Upper lobe of right lung (tissue), 1 donor: ENCODE results near the gene KIF27. TPM values are rescaled to one million over a fixed set of nuclear protein-coding genes. Genes with fewer than 3 reads are reported as not detected.
"Not testable (repeated sequence)": the region's sequence is repeated elsewhere in the genome, so short reads cannot be mapped to it uniquely, and the experiment has no call there.

Experiments
- ATAC-seq: fragments of 200-7000 bp; cut with Tn5 transposase; one replicate; pipeline ENCODE4 v1.9.1; 2020; ENCODE audit warnings: mild to moderate bottlenecking, moderate library complexity
- DNase-seq: peaks from one replicate; pipeline ENCODE4 v3.0.0-alpha.2; 2020
- H3K27ac ChIP-seq: fragments of 200-600 bp; one replicate; pipeline ENCODE4 v1.8.0; 2022
- H3K27me3 ChIP-seq: fragments of 200-600 bp; one replicate; pipeline ENCODE4 v1.8.0; 2022; ENCODE audit warnings: mild to moderate bottlenecking
- H3K36me3 ChIP-seq: fragments of 200-600 bp; one replicate; pipeline ENCODE4 v1.8.0; 2022
- H3K4me1 ChIP-seq: fragments of 200-600 bp; one replicate; pipeline ENCODE4 v1.8.0; 2022
- H3K4me3 ChIP-seq: fragments of 200-600 bp; one replicate; pipeline ENCODE4 v1.8.0; 2022; ENCODE audit warnings: mild to moderate bottlenecking
- H3K9me3 ChIP-seq: fragments of 200-600 bp; one replicate; pipeline ENCODE4 v1.8.0; 2022
- CTCF ChIP-seq: fragments of 200-600 bp; IDR thresholded peaks from one replicate; pipeline ENCODE4 v1.8.0; 2022; ENCODE audit warnings: antibody characterized with exemption
- intact Hi-C: fragments of 100-400 bp; cut with DNase I; formaldehyde crosslinking; loops from one replicate; pipeline ENCODE4 v1.11.0; 2022
- total RNA-seq: library from RNA; stranded (reverse); fragmentation: NEBNext Ultra II Directional; extraction: Animal tissue kit (Norgen Biotek cat#: 25700); gene quantifications from one replicate; pipeline ENCODE4 v1.2.1, GENCODE V29; 2021
- donor health status: DM: no; HTN: yes; CAD: no; lungs with severe emphysema.

KIF27 gene
- total RNA-seq, 1 donor from 2014 or later, result 7.8 TPM

- ATAC-seq, result peak; percentile 60
- intact Hi-C loops, result no loop called here
- Histone ChIP-seq H3K27me3 (no peaks in the 10 kb centered on the region), H3K36me3 (no peaks in the 10 kb centered on the region), H3K27ac (peak overlapping the region; percentile 96), H3K4me3 (peak overlapping the region; percentile 81), H3K9me3 (no peaks in the 10 kb centered on the region), H3K4me1 (peaks cover 5% of the 10 kb centered on the region)
- no peak for TF ChIP-seq CTCF
- DNase-seq, result no peak
These were observed 734 bp downstream of the KIF27 start for GRCh38 chr9:83920469-83920926.

GRCh38 chr9:83919111-83919510 lies 2.1 kb downstream of the KIF27 start:
- Histone ChIP-seq H3K36me3 (no peaks in the 10 kb centered on the region), H3K4me3 (no peak overlapping the region), H3K9me3 (no peaks in the 10 kb centered on the region), H3K27me3 (no peaks in the 10 kb centered on the region), H3K4me1 (peaks cover 5% of the 10 kb centered on the region), H3K27ac (no peak overlapping the region)
- intact Hi-C loops, result no loop called here
- no peak for ATAC-seq
- no peak for TF ChIP-seq CTCF
- no peak for DNase-seq

GRCh38 chr9:83912194-83912593 lies 9.0 kb downstream of the KIF27 start:
- peak; percentile 49 for TF ChIP-seq CTCF
- H3K4me3 ChIP-seq, intact Hi-C loops, H3K36me3 ChIP-seq, H3K27me3 ChIP-seq, H3K9me3 ChIP-seq, DNase-seq, H3K27ac ChIP-seq, H3K4me1 ChIP-seq: not testable (repeated sequence)
- ATAC-seq, result peak; percentile 78

GRCh38 chr9:83906144-83906543 lies 15.1 kb downstream of the KIF27 start:
- TF ChIP-seq CTCF, result no peak
- no peak overlapping the region for H3K4me3 ChIP-seq

GRCh38 chr9:83900615-83901014 lies 20.6 kb downstream of the KIF27 start:
- intact Hi-C loops, H3K36me3 ChIP-seq, DNase-seq, H3K9me3 ChIP-seq, H3K27me3 ChIP-seq, H3K27ac ChIP-seq, H3K4me1 ChIP-seq, ATAC-seq, H3K4me3 ChIP-seq: not testable (repeated sequence)

More at GRCh38 chr9:83906144-83906543, 15.1 kb downstream of the KIF27 start:
- no peaks in the 10 kb centered on the region for H3K9me3 ChIP-seq
- DNase-seq (no peak), ATAC-seq (no peak)
- intact Hi-C loops, result no loop called here
- no peaks in the 10 kb centered on the region for H3K36me3 ChIP-seq
- no peaks in the 10 kb centered on the region for H3K4me1 ChIP-seq
- H3K27me3 ChIP-seq, result no peaks in the 10 kb centered on the region
- no peak overlapping the region for H3K27ac ChIP-seq

GRCh38 chr9:83894301-83894700 lies 26.9 kb downstream of the KIF27 start:
- DNase-seq, H3K27ac ChIP-seq, H3K4me3 ChIP-seq, H3K36me3 ChIP-seq, H3K4me1 ChIP-seq, intact Hi-C loops, H3K27me3 ChIP-seq, H3K9me3 ChIP-seq, ATAC-seq: not testable (repeated sequence)

GRCh38 chr9:83886498-83886897 lies 34.7 kb downstream of the KIF27 start:
- H3K9me3 ChIP-seq, H3K4me3 ChIP-seq, DNase-seq, H3K27me3 ChIP-seq, intact Hi-C loops, H3K4me1 ChIP-seq, H3K27ac ChIP-seq, ATAC-seq: not testable (repeated sequence)
- peaks cover 11% of the 10 kb centered on the region for H3K36me3 ChIP-seq

- ATAC-seq, result not testable (repeated sequence)
These were observed 35.5 kb downstream of the KIF27 start for GRCh38 chr9:83885559-83886240.

GRCh38 chr9:83881687-83882408 lies 39.4 kb downstream of the KIF27 start:
- H3K36me3 ChIP-seq, DNase-seq, H3K27me3 ChIP-seq, H3K4me3 ChIP-seq, H3K27ac ChIP-seq, intact Hi-C loops, ATAC-seq, H3K4me1 ChIP-seq, H3K9me3 ChIP-seq: not testable (repeated sequence)

More at GRCh38 chr9:83885559-83886240, 35.5 kb downstream of the KIF27 start:
- DNase-seq, H3K4me3 ChIP-seq, H3K27me3 ChIP-seq, intact Hi-C loops, H3K9me3 ChIP-seq, H3K4me1 ChIP-seq, H3K36me3 ChIP-seq, H3K27ac ChIP-seq: not testable (repeated sequence)

- DNase-seq, H3K9me3 ChIP-seq, H3K4me3 ChIP-seq, ATAC-seq, H3K4me1 ChIP-seq, intact Hi-C loops, H3K36me3 ChIP-seq, H3K27me3 ChIP-seq, H3K27ac ChIP-seq: not testable (repeated sequence)
These were observed 45.7 kb downstream of the KIF27 start for GRCh38 chr9:83875559-83875958.
